ENCODE measurements around the gene NAIF1.

DNA sequence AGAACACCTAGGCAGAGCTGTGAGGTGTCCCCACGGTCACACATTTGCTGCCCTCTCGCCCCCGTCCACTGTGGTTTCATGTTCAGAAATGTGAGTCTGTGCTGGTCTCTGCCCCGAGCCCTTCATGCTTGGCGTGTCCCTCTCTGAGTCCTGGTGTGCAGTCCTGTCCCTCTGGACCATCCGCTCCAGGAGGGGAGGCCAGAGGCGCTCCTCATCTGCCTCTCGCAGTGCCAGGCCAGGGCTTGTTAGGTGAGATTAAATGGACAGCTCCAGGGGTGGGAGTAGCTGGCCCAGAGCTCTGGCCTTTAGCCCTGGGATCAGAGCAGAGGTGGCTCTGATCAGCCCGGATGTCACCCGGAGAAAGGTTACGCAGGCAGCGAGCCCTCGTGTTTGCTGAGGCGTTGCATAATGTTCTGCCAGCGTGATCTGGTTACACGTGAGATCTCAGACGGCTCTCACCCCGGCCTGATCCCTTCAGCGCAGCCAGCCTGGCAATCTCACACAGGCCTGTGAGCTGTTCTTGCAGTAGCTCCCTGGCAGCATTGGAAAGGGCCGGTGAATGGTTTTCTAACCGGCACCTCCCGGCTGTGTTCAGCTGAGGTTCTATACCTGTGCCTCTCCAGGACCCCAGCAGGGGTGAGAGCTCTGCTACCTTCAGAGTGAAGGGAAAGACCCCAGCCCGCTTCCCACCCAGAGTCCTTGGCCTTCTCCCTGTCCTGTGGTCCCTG, 35.9 kb upstream of the NAIF1 start:
- TF ChIP-seq, protein P1, sequence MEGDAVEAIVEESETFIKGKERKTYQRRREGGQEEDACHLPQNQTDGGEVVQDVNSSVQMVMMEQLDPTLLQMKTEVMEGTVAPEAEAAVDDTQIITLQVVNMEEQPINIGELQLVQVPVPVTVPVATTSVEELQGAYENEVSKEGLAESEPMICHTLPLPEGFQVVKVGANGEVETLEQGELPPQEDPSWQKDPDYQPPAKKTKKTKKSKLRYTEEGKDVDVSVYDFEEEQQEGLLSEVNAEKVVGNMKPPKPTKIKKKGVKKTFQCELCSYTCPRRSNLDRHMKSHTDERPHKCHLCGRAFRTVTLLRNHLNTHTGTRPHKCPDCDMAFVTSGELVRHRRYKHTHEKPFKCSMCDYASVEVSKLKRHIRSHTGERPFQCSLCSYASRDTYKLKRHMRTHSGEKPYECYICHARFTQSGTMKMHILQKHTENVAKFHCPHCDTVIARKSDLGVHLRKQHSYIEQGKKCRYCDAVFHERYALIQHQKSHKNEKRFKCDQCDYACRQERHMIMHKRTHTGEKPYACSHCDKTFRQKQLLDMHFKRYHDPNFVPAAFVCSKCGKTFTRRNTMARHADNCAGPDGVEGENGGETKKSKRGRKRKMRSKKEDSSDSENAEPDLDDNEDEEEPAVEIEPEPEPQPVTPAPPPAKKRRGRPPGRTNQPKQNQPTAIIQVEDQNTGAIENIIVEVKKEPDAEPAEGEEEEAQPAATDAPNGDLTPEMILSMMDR (IDR thresholded peaks at IDR 0.05) = no peak
- TF ChIP-seq ZBTB21 (CRISPR knock-in tag; IDR thresholded peaks at IDR 0.05; ENCODE audit: borderline replicate concordance) = no peak
